Neutrophil (primary cell): ENCODE data around the gene CLRN3.

Experiments
- H3K27ac ChIP-seq: fragments of 200-600 bp; sonication (generic); 2 replicates; pipeline ENCODE4 v1.5.1; 2016; ENCODE audit warnings: mild to moderate bottlenecking, moderate library complexity
- H3K27me3 ChIP-seq: fragments of 200-600 bp; sonication (generic); 2 replicates; pipeline ENCODE4 v1.6.0; 2016; ENCODE audit warnings: mild to moderate bottlenecking
- H3K36me3 ChIP-seq: fragments of 200-600 bp; sonication (generic); 2 replicates; pipeline ENCODE4 v1.5.1; 2017
- H3K4me1 ChIP-seq, 2 experiments: fragments of 200-600 bp in 1 of 2; sonication (generic) in 1 of 2; 1 replicate in 1 of 2; 2 replicates in 1 of 2; pipeline versions ENCODE4 v1.5.1 to v1.6.1; 2013 to 2016; ENCODE audit warnings: low read depth in 1 of 2, low read length in 1 of 2, mild to moderate bottlenecking in 1 of 2, moderate library complexity in 1 of 2; ENCODE audit not compliant: control insufficient read depth in 1 of 2, insufficient read depth in 1 of 2
- H3K4me3 ChIP-seq, 2 experiments: fragments of 200-600 bp in 1 of 2; sonication (generic) in 1 of 2; 1 replicate in 1 of 2; 2 replicates in 1 of 2; pipeline ENCODE4 v1.5.1; 2013 to 2016; ENCODE audit warnings: low read depth in 1 of 2, low read length in 1 of 2, mild to moderate bottlenecking in 1 of 2, moderate library complexity in 1 of 2
- H3K9me3 ChIP-seq: fragments of 200-600 bp; sonication (generic); 2 replicates; pipeline ENCODE4 v1.5.1; 2016
- CTCF ChIP-seq: fragments of 200-600 bp; sonication (generic); IDR thresholded peaks from 2 replicates; pipeline ENCODE4 v1.5.1; 2016; ENCODE audit warnings: antibody characterized with exemption

Gene CLRN3

DNA sequence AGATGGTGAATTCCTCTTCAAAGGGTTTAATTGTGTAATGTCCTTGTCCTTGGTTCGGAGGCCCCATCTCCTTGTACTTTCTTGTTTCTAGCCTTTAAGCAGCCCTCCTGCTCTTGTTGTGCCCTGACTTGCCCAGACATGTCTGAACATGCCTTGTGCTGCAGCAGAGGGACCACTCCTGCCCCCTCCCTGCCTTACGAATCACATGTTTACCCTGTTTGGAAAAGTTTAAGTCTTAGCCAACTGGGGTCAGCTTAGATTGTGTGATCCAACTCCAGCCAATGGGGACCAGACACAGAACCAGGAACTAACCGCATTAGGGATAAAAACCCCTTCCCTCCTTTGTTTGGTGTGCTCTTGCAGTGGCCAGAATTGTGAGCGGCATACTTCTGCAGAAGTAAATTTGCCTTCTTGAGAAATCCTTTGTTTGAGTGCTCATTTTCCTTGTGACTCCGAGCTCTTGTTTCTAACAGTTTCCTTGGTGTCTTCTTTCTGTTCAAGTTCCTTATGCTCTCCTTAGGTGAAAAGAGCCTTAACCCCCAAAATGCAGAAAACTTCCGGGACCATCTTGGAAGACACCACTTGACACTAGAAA lies 29.4 kb downstream of the CLRN3 start:
- no peak for TF ChIP-seq CTCF
- Histone ChIP-seq H3K9me3 (no peaks in the 10 kb centered on the region), H3K27me3 (no peaks in the 10 kb centered on the region), H3K36me3 (no peaks in the 10 kb centered on the region), H3K4me3 (no peak overlapping the region), H3K4me1 (no peaks in the 10 kb centered on the region), H3K27ac (no peak overlapping the region)

DNA sequence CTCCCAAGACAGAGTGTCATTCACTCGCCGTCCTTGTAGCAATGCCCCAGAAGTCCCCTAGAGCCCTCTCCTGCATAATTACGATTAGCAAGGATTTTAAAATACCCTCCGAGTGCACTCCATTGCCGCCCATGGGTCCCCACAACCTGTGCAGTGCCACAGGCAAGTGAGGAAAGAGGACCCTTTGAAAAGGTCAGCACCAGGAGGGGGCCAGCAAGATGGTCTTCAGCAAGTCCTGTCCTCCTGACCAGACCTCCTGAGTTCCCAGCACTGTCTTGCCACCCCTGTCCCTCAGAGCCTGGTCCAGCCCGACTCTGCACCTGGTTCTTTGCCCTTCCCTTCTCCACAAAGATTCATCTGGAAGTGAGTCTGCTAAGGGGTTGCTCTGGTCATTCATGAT lies 32.1 kb downstream of the CLRN3 start:
- Histone ChIP-seq H3K27me3 (no peaks in the 10 kb centered on the region), H3K4me3 (no peak overlapping the region), H3K36me3 (no peaks in the 10 kb centered on the region), H3K9me3 (no peaks in the 10 kb centered on the region), H3K4me1 (no peaks in the 10 kb centered on the region), H3K27ac (no peak overlapping the region)
- no peak for TF ChIP-seq CTCF

- H3K9me3 ChIP-seq, result no peaks in the 10 kb centered on the region
- H3K27ac ChIP-seq, result no peak overlapping the region
- no peaks in the 10 kb centered on the region for H3K36me3 ChIP-seq
- TF ChIP-seq CTCF, result no peak
- no peak overlapping the region for H3K4me3 ChIP-seq
- H3K4me1 ChIP-seq, result peaks cover 0 to 4% of the 10 kb centered on the region in 2 experiments
- peaks cover 14% of the 10 kb centered on the region for H3K27me3 ChIP-seq
Observed at GRCh38 chr10:127855976-127856375, 36.8 kb downstream of the CLRN3 start.

DNA sequence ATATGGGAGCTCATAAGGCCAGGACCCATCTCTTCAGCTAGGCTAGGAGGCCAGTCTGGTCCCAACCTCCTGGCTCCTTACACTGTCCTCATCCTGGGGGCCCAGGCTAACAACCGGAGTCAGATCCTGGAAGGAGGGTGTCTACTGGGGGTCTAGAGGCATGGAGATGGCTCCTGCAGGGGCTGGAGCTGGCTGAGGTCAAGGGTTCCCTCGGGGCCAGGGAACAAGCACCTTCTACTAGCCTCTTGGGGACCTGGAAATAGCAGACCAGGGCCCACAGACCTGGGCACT lies 37.2 kb downstream of the CLRN3 start:
- no peak for TF ChIP-seq CTCF

GRCh38 chr10:127854769-127855590 lies 37.8 kb downstream of the CLRN3 start:
- Histone ChIP-seq H3K9me3 (no peaks in the 10 kb centered on the region), H3K27me3 (peaks cover 14% of the 10 kb centered on the region), H3K4me1 (peaks cover 0 to 4% of the 10 kb centered on the region in 2 experiments), H3K36me3 (no peaks in the 10 kb centered on the region), H3K4me3 (no peak overlapping the region), H3K27ac (no peak overlapping the region)
- no peak for TF ChIP-seq CTCF

More for the DNA sequence above, 37.2 kb downstream of the CLRN3 start:
- Histone ChIP-seq H3K4me3 (no peak overlapping the region), H3K36me3 (no peaks in the 10 kb centered on the region), H3K4me1 (peaks cover 0 to 4% of the 10 kb centered on the region in 2 experiments), H3K9me3 (no peaks in the 10 kb centered on the region), H3K27ac (no peak overlapping the region), H3K27me3 (peaks cover 14% of the 10 kb centered on the region)
